SU-DHL-6 (cell line): ENCODE measurements around the gene KCTD16.

Experiments used
- H2AFZ ChIP-seq: fragments of 200-600 bp; sonication (generic); 2 replicates; pipeline ENCODE4 v1.6.1; 2014; ENCODE audit warnings: low read depth, mild to moderate bottlenecking, moderate library complexity, mixed read lengths, antibody characterized with exemption, low read length; ENCODE audit not compliant: severe bottlenecking
- H3F3A ChIP-seq: fragments of 200-600 bp; shearing (Covaris generic); 2 replicates; pipeline ENCODE4 v1.6.0; 2016; ENCODE audit warnings: antibody characterized with exemption, mild to moderate bottlenecking; ENCODE audit not compliant: insufficient read depth
- H3K27ac ChIP-seq: fragments of 200-600 bp; sonication (generic); 2 replicates; pipeline ENCODE4 v1.5.1; 2016; ENCODE audit warnings: low read depth, mild to moderate bottlenecking, low read length, moderate library complexity, mixed read lengths
- H3K27me3 ChIP-seq: fragments of 200-600 bp; sonication (generic), shearing (Covaris generic); 2 replicates; pipeline ENCODE4 v1.6.0; 2014; ENCODE audit warnings: mild to moderate bottlenecking, low read length
- H3K36me3 ChIP-seq: fragments of 200-600 bp; sonication (generic); 2 replicates; pipeline ENCODE4 v1.6.1; 2014; ENCODE audit warnings: mild to moderate bottlenecking, low read length, mixed read lengths
- H3K4me2 ChIP-seq: fragments of 300-600, 200-600 bp; shearing (Covaris generic), sonication (generic); 2 replicates; pipeline ENCODE4 v1.6.0; 2014; ENCODE audit warnings: low read length, low read depth, mild to moderate bottlenecking; ENCODE audit not compliant: poor library complexity, severe bottlenecking
- H3K4me3 ChIP-seq: fragments of 200-600 bp; sonication (generic); 2 replicates; pipeline ENCODE4 v1.5.1; 2014; ENCODE audit warnings: antibody characterized with exemption, low read length, mild to moderate bottlenecking, mixed read lengths; ENCODE audit not compliant: insufficient read depth, poor library complexity, severe bottlenecking
- H3K79me2 ChIP-seq: fragments of 200-600 bp; sonication (generic); 2 replicates; pipeline ENCODE4 v1.6.1; 2014; ENCODE audit warnings: mild to moderate bottlenecking, low read length, moderate library complexity; ENCODE audit not compliant: insufficient read depth
- H3K9ac ChIP-seq: fragments of 200-600 bp; sonication (generic); 2 replicates; pipeline ENCODE4 v1.7.0; 2014; ENCODE audit warnings: mild to moderate bottlenecking, low read length
- H3K9me2 ChIP-seq: fragments of 200-600 bp; sonication (generic); replicated peaks from 2 replicates; pipeline ENCODE4 v1.6.1; 2014; ENCODE audit warnings: low read length; ENCODE audit not compliant: insufficient read depth
- H3K9me3 ChIP-seq: fragments of 200-600 bp; sonication (generic); 2 replicates; pipeline ENCODE4 v1.6.1; 2014; ENCODE audit warnings: low read length, mixed read lengths; ENCODE audit not compliant: insufficient read depth
- H4K20me1 ChIP-seq: fragments of 200-600 bp; sonication (generic); 2 replicates; pipeline ENCODE4 v1.6.1; 2014; ENCODE audit warnings: low read depth, mild to moderate bottlenecking, antibody characterized with exemption, low read length, moderate library complexity, mixed read lengths
- CTCF ChIP-seq: fragments of 200-600 bp; sonication (generic); IDR thresholded peaks from one replicate; pipeline ENCODE4 v1.5.1; 2017; ENCODE audit warnings: antibody characterized with exemption, mild to moderate bottlenecking, low read length, moderate library complexity; ENCODE audit not compliant: insufficient read depth, poor library complexity, severe bottlenecking
- EZH2phosphoT487 ChIP-seq: fragments of 200-600 bp; sonication (generic), shearing (Covaris generic); conservative IDR thresholded peaks from 2 replicates; pipeline ENCODE4 v1.6.1; 2018; ENCODE audit warnings: mild to moderate bottlenecking, antibody characterized with exemption, low read length, moderate library complexity, mixed read lengths

Gene KCTD16

GRCh38 chr5:144122641-144123040, 48.0 kb upstream of the KCTD16 start:
- Histone ChIP-seq H3K4me2 (no peak overlapping the region), H3K36me3 (no peaks in the 10 kb centered on the region), H4K20me1 (no peaks in the 10 kb centered on the region), H2AFZ (no peak overlapping the region), H3K27me3 (no peaks in the 10 kb centered on the region), H3K79me2 (no peaks in the 10 kb centered on the region), H3K4me3 (no peak overlapping the region), H3K9me3 (no peaks in the 10 kb centered on the region), H3K9me2 (no peaks in the 10 kb centered on the region), H3K27ac (no peak overlapping the region), H3K9ac (no peak overlapping the region), H3F3A (no peaks in the 10 kb centered on the region)
- TF ChIP-seq CTCF = no peak
- TF ChIP-seq EZH2phosphoT487 = no peak

GRCh38 chr5:144125163-144125726, 45.4 kb upstream of the KCTD16 start:
- no peak overlapping the region for H3K4me2 ChIP-seq
- H3K27me3 ChIP-seq = no peaks in the 10 kb centered on the region
- no peaks in the 10 kb centered on the region for H3K9me3 ChIP-seq
- no peaks in the 10 kb centered on the region for H3K36me3 ChIP-seq
- no peak for TF ChIP-seq CTCF
- H3K79me2 ChIP-seq = no peaks in the 10 kb centered on the region
- no peak overlapping the region for H3K4me3 ChIP-seq
- no peaks in the 10 kb centered on the region for H3K9me2 ChIP-seq
- H2AFZ ChIP-seq = no peak overlapping the region
- no peaks in the 10 kb centered on the region for H4K20me1 ChIP-seq
- no peak overlapping the region for H3K9ac ChIP-seq
- H3F3A ChIP-seq = no peaks in the 10 kb centered on the region
- H3K27ac ChIP-seq = no peak overlapping the region

- H3K4me2 ChIP-seq = no peak overlapping the region
- H3K9me3 ChIP-seq = no peaks in the 10 kb centered on the region
- H3K27ac ChIP-seq = no peak overlapping the region
- no peaks in the 10 kb centered on the region for H3K36me3 ChIP-seq
- H3F3A ChIP-seq = no peaks in the 10 kb centered on the region
- H3K9me2 ChIP-seq = no peaks in the 10 kb centered on the region
- no peak overlapping the region for H3K9ac ChIP-seq
- H3K27me3 ChIP-seq = no peaks in the 10 kb centered on the region
- no peak overlapping the region for H2AFZ ChIP-seq
- H3K79me2 ChIP-seq = no peaks in the 10 kb centered on the region
- no peaks in the 10 kb centered on the region for H4K20me1 ChIP-seq
- no peak overlapping the region for H3K4me3 ChIP-seq
- TF ChIP-seq EZH2phosphoT487 = no peak
- TF ChIP-seq CTCF = no peak
Observed at GRCh38 chr5:144126707-144127106, 44.0 kb upstream of the KCTD16 start.
